ENCODE results near the gene MPRIP. TPM values are rescaled to one million over a fixed set of nuclear protein-coding genes. Genes with fewer than 3 reads are reported as not detected.

The MPRIP gene
- total RNA-seq, 1 experiment from 2014 or later, result 443 TPM

- Histone ChIP-seq H4K20me1 (ENCODE audit: insufficient read depth) (peaks cover 99% of the 10 kb centered on the region), H3K4me1 (replicated peaks; ENCODE audit: insufficient read depth) (no peaks in the 10 kb centered on the region), H3K27me3 (ENCODE audit: insufficient read depth, low read depth) (no peaks in the 10 kb centered on the region), H3K9me3 (ENCODE audit: insufficient read depth, low read depth) (no peaks in the 10 kb centered on the region), H3K9me2 (ENCODE audit: insufficient read depth) (no peaks in the 10 kb centered on the region), H3K4me3 (no peak overlapping the region), H3F3A (ENCODE audit: insufficient read depth, low read depth) (peaks cover 53% of the 10 kb centered on the region), H3K79me2 (ENCODE audit: low read depth) (peaks cover 70% of the 10 kb centered on the region), H3K36me3 (ENCODE audit: low read depth) (peaks cover 45% of the 10 kb centered on the region), H3K4me2 (no peak overlapping the region), H2AFZ (no peak overlapping the region), H3K27ac (no peak overlapping the region)
- intact Hi-C loops (cut with micrococcal nuclease; ENCODE audit: unreplicated experiment), result no loop called here
- BruUV-seq (replicated peaks), result no TSS peak
- ChIA-PET POLR2A (ENCODE audit: unreplicated experiment) (no interaction called here), CTCF (no interaction called here)
- no peak for DNase-seq
- TF ChIP-seq CTCF (conservative IDR thresholded peaks at IDR 0.05), result no peak
- TF ChIP-seq EZH2 (IDR thresholded peaks at IDR 0.05; ENCODE audit: low read depth), result no peak
Observed at GRCh38 chr17:17128476-17129075, 86.3 kb downstream of the MPRIP start.

- peaks cover 47% of the 10 kb centered on the region for H3K36me3 ChIP-seq (ENCODE audit: low read depth)
- no TSS peak for BruUV-seq (replicated peaks)
- ChIA-PET POLR2A (ENCODE audit: unreplicated experiment) (no interaction called here), CTCF (no interaction called here)
- peaks cover 67% of the 10 kb centered on the region for H3K79me2 ChIP-seq (ENCODE audit: low read depth)
- peaks cover 55% of the 10 kb centered on the region for H3F3A ChIP-seq (ENCODE audit: insufficient read depth, low read depth)
- H4K20me1 ChIP-seq (ENCODE audit: insufficient read depth), result peaks cover 97% of the 10 kb centered on the region
- H3K27me3 ChIP-seq (ENCODE audit: insufficient read depth, low read depth), result no peaks in the 10 kb centered on the region
- H3K4me2 ChIP-seq, result no peak overlapping the region
- no peaks in the 10 kb centered on the region for H3K9me3 ChIP-seq (ENCODE audit: insufficient read depth, low read depth)
- H2AFZ ChIP-seq, result no peak overlapping the region
- TF ChIP-seq EZH2 (IDR thresholded peaks at IDR 0.05; ENCODE audit: low read depth), result no peak
- TF ChIP-seq CTCF (conservative IDR thresholded peaks at IDR 0.05), result no peak
- no peak overlapping the region for H3K27ac ChIP-seq
- intact Hi-C loops (cut with micrococcal nuclease; ENCODE audit: unreplicated experiment), result no loop called here
- H3K9me2 ChIP-seq (ENCODE audit: insufficient read depth), result no peaks in the 10 kb centered on the region
- H3K4me3 ChIP-seq, result no peak overlapping the region
- no peaks in the 10 kb centered on the region for H3K4me1 ChIP-seq (replicated peaks; ENCODE audit: insufficient read depth)
- DNase-seq, result peak in 1 of 2 experiments; percentile 44
Observed at GRCh38 chr17:17129466-17129865, 87.2 kb downstream of the MPRIP start.

- peaks cover 97% of the 10 kb centered on the region for H4K20me1 ChIP-seq (ENCODE audit: insufficient read depth)
- no peaks in the 10 kb centered on the region for H3K4me1 ChIP-seq (replicated peaks; ENCODE audit: insufficient read depth)
- H3K4me2 ChIP-seq, result no peak overlapping the region
- no peak overlapping the region for H3K4me3 ChIP-seq
- peaks cover 59% of the 10 kb centered on the region for H3K79me2 ChIP-seq (ENCODE audit: low read depth)
- POLR2A ChIA-PET (ENCODE audit: unreplicated experiment), result interaction anchor here (0.6 kb wide), 2 partner anchors 48 to 102 kb away, joined by 8 to 9 read pairs; no protein-coding TSS in a partner anchor
- no peak for DNase-seq
- no peak overlapping the region for H2AFZ ChIP-seq
- no peaks in the 10 kb centered on the region for H3K9me3 ChIP-seq (ENCODE audit: insufficient read depth, low read depth)
- BruUV-seq (replicated peaks), result no TSS peak
- H3K27ac ChIP-seq, result no peak overlapping the region
- no peaks in the 10 kb centered on the region for H3K9me2 ChIP-seq (ENCODE audit: insufficient read depth)
- H3K27me3 ChIP-seq (ENCODE audit: insufficient read depth, low read depth), result no peaks in the 10 kb centered on the region
- peaks cover 53% of the 10 kb centered on the region for H3K36me3 ChIP-seq (ENCODE audit: low read depth)
- H3F3A ChIP-seq (ENCODE audit: insufficient read depth, low read depth), result peaks cover 47% of the 10 kb centered on the region
- intact Hi-C loops (cut with micrococcal nuclease; ENCODE audit: unreplicated experiment), result no loop called here
- CTCF ChIA-PET, result interaction anchor here (0.7 kb wide), 1 partner anchor 52 kb away, joined by 3 read pairs; no protein-coding TSS in a partner anchor
- TF ChIP-seq EZH2 (IDR thresholded peaks at IDR 0.05; ENCODE audit: low read depth) (no peak), CTCF (conservative IDR thresholded peaks at IDR 0.05) (no peak)
Observed at GRCh38 chr17:17130077-17130844, 88.0 kb downstream of the MPRIP start.

Data from PC-9 (cell line).